Peyer's patch (tissue), 4 donors: ENCODE data around the gene CLMN.

Experiments used
- CTCF ChIP-seq, 6 experiments: fragments of 450-650 bp in 4 of 6; fragments of 200-600 bp in 2 of 6; sonication (generic) in 1 of 6; IDR thresholded peaks; one replicate each; pipeline ENCODE4 v1.5.1; 2017 to 2019; ENCODE audit warnings: antibody characterized with exemption in 6 of 6, mild to moderate bottlenecking in 3 of 6, moderate library complexity in 1 of 6
- POLR2A ChIP-seq, 2 donors: fragments of 450-650 bp; IDR thresholded peaks; one replicate each; pipeline ENCODE4 v1.5.1; 2017; ENCODE audit warnings: antibody characterized with exemption in 2 of 2, mild to moderate bottlenecking in 2 of 2, moderate library complexity in 2 of 2

- no peak for TF ChIP-seq CTCF (IDR thresholded peaks at IDR 0.05)
- no peak for TF ChIP-seq POLR2A (IDR thresholded peaks at IDR 0.05)
Observed at GRCh38 chr14:95300002-95300696, 19.6 kb downstream of the CLMN start.
